ENCODE measurements around the gene CIB2. TPM values are rescaled to one million over a fixed set of nuclear protein-coding genes. Genes with fewer than 3 reads are reported as not detected.
A peak's percentile ranks its signal among the peaks of the same experiment; 100 is the strongest.

CIB2 gene
- total and polyA plus RNA-seq, 10 donors, result 1.0 to 5.0 (median 3.1) TPM

DNA sequence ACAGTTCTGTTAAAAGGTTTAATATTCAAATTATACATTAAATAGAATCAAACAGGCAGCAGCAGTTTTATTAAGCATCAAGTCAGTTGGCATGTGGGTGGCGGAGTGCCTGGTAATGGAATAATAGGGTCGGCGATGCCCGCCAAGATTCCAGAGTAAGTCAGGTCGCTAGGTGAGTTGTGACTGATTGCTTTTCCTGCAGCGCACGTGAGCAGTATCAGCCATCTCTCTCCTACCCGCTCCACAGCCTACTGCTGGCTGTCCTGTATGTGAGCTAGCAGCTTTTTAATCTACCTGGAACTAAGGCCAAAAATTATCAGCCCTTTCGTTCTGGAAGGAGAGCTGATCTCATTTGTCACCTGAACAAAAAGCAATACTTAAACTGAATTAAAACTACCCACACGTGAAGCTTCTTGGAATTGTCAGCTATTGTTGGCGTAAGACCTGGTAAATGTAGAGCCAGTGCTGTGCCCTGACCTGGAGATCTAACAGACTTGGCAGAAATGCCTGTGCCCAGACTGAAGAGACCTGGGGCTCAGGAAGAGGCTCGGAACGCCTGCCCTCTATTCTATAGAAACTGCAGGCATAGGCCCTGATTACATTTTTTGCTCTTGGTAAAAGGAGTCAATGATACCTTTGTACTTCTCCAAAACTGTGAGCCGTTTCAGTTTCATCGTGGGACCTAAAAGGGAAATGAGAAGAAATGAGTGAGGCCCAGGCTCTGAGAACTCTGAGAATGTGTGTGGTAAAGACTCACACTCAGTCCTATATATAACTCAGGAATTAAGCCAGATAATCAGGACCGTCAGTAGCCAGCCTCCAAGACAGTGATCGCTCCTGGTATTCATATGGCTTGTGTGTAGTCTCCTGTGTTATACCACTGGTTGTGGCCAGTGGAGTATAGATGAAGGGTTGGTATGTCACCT, 39.9 kb upstream of the CIB2 start:
- WGBS, 5 donors, result 74 to 78% (median 77%) methylated on average over 17 of the region's 17 CpGs
- Histone ChIP-seq H3K27me3 (replicated peaks in 1 of 7) (no peaks in the 10 kb centered on the region), H3K9me3 (no peaks in the 10 kb centered on the region), H3K27ac (peak overlapping the region; percentile 9 to 81 (median 72)), H3K4me1 (peaks cover 20 to 88% (median 64%) of the 10 kb centered on the region in 6 donors), H3K4me3 (no peak overlapping the region), H3K36me3 (peaks cover 0 to 68% (median 46%) of the 10 kb centered on the region in 6 donors)
- intact Hi-C loops (cut with DNase I; ENCODE audit: low total_unique reads), result no loop called here
- DNase-seq, result no peak
- TF ChIP-seq POLR2AphosphoS5 (IDR thresholded peaks at IDR 0.05), result no peak
- TF ChIP-seq, protein P1, sequence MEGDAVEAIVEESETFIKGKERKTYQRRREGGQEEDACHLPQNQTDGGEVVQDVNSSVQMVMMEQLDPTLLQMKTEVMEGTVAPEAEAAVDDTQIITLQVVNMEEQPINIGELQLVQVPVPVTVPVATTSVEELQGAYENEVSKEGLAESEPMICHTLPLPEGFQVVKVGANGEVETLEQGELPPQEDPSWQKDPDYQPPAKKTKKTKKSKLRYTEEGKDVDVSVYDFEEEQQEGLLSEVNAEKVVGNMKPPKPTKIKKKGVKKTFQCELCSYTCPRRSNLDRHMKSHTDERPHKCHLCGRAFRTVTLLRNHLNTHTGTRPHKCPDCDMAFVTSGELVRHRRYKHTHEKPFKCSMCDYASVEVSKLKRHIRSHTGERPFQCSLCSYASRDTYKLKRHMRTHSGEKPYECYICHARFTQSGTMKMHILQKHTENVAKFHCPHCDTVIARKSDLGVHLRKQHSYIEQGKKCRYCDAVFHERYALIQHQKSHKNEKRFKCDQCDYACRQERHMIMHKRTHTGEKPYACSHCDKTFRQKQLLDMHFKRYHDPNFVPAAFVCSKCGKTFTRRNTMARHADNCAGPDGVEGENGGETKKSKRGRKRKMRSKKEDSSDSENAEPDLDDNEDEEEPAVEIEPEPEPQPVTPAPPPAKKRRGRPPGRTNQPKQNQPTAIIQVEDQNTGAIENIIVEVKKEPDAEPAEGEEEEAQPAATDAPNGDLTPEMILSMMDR (IDR thresholded peaks at IDR 0.05 in 8 of 11, conservative IDR thresholded peaks at IDR 0.05 in 3 of 11), result no peak
- TF ChIP-seq POLR2A (IDR thresholded peaks at IDR 0.05), result no peak

DNA sequence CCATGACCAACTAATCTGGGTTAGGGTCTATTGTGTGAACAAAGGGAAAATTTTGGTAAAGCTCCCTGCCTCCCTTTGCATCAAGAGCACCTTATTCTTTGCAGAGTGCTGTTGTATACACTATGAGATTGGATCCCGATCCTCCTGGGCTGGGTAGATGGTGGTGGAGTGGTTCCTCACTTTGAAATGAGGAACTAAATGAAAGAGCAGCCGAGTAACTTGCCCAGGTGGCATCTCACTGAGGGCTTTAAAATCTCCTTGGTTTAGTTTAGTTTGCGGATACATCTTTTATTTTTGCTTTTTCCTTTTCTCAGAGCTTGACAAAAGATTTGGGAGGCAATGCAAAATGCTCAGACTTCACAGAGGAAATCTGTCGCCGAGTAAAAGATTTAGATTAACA, 37.4 kb upstream of the CIB2 start:
- H3K27ac ChIP-seq, result peak overlapping the region in 4 of 8 donors; percentile 5 to 79 (median 46)
- no peaks in the 10 kb centered on the region for H3K27me3 ChIP-seq (replicated peaks in 1 of 7)
- H3K4me3 ChIP-seq, result no peak overlapping the region
- intact Hi-C loops (cut with DNase I; ENCODE audit: low total_unique reads), result no loop called here
- peaks cover 0 to 93% (median 69%) of the 10 kb centered on the region in 6 donors for H3K36me3 ChIP-seq
- TF ChIP-seq POLR2AphosphoS5 (IDR thresholded peaks at IDR 0.05), result no peak
- TF ChIP-seq, protein P1 (IDR thresholded peaks at IDR 0.05 in 8 of 11, conservative IDR thresholded peaks at IDR 0.05 in 3 of 11), result no peak
- no peak for TF ChIP-seq POLR2A (IDR thresholded peaks at IDR 0.05)
- whole genome bisulfite sequencing, 5 donors, result 46 to 67% (median 61%) methylated on average over 5 of the region's 5 CpGs
- peaks cover 10 to 67% (median 49%) of the 10 kb centered on the region in 6 donors for H3K4me1 ChIP-seq
- DNase-seq, result no peak
- H3K9me3 ChIP-seq, result no peaks in the 10 kb centered on the region

DNA sequence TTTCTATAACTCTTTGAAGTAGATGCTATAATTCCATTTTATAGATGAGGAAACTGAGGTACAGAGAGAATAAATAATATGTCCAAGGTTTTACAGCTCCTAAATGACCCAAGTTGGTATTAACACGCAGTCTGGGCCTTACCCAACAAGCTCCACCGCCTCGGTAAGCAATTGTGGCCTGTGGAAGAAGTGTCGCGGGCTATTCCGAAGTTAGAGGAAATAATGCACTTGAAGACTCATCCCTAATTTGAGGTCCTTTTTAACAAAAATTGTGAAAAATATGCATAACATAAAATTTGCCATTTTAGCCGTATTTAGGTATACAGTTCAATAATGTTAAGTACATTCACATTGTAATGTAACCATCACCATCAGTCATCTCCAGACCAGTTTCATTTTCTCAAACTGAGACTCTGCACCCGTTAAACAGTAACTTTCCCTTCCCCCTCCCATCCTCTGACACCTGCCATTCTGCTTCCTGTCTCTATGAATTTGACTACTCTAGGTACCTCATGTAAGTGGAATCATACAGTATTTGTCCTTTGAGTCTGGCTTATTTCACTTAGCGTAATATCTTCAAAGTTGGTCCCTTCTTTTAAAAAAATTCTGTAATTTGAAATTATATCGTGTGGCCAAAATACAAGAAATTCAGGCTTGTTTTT, 36.1 kb upstream of the CIB2 start:
- intact Hi-C loops (cut with DNase I; ENCODE audit: low total_unique reads), result no loop called here
- Histone ChIP-seq H3K27me3 (replicated peaks in 1 of 7) (no peaks in the 10 kb centered on the region), H3K4me3 (no peak overlapping the region), H3K9me3 (no peaks in the 10 kb centered on the region), H3K36me3 (peaks cover 0 to 100% (median 78%) of the 10 kb centered on the region in 6 donors), H3K4me1 (peaks cover 4 to 54% (median 38%) of the 10 kb centered on the region in 6 donors), H3K27ac (peak overlapping the region in 4 of 8 donors; percentile 36 to 79 (median 54))
- TF ChIP-seq, protein P1 (IDR thresholded peaks at IDR 0.05 in 8 of 11, conservative IDR thresholded peaks at IDR 0.05 in 3 of 11), result no peak
- TF ChIP-seq POLR2AphosphoS5 (IDR thresholded peaks at IDR 0.05), result no peak
- TF ChIP-seq POLR2A (IDR thresholded peaks at IDR 0.05), result no peak
- WGBS, 5 donors, result 76 to 86% (median 80%) methylated on average over 10 of the region's 10 CpGs
- no peak for DNase-seq

DNA sequence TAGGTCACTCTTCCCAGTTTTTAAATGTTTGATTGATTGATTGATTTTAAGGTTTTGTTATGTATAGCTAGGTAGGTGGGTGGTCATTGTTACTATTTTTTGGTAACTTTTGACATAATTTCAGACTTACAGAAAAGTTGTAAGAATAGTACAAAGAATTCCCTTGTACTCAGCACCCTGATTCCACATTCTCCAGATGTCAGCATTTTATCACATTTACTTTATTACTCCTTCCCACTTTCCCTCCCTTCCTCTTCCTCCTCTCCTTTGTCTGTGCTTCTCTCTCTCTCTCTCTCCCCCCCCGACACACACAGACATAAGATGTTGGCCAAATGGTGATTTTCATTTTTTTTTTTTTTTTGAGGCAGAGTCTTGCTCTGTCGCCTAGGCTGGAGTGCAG, 32.8 kb upstream of the CIB2 start:
- H3K9me3 ChIP-seq, result no peaks in the 10 kb centered on the region
- intact Hi-C loops (cut with DNase I; ENCODE audit: low total_unique reads), result no loop called here
- TF ChIP-seq, protein P1 (IDR thresholded peaks at IDR 0.05 in 8 of 11, conservative IDR thresholded peaks at IDR 0.05 in 3 of 11), result no peak
- no peak for TF ChIP-seq POLR2A (IDR thresholded peaks at IDR 0.05)
- TF ChIP-seq POLR2AphosphoS5 (IDR thresholded peaks at IDR 0.05), result no peak
- H3K4me3 ChIP-seq, result no peak overlapping the region
- peaks cover 0 to 100% (median 86%) of the 10 kb centered on the region in 6 donors for H3K36me3 ChIP-seq
- no peaks in the 10 kb centered on the region for H3K27me3 ChIP-seq (replicated peaks in 1 of 7)
- no peak for DNase-seq
- H3K27ac ChIP-seq, result no peak overlapping the region
- peaks cover 4 to 21% (median 19%) of the 10 kb centered on the region in 6 donors for H3K4me1 ChIP-seq
- 89 to 95% (median 95%) methylated on average over 2 of the region's 2 CpGs for WGBS, 5 donors
